Measurements from ENCODE around the gene CBLC. TPM values are rescaled to one million over a fixed set of nuclear protein-coding genes. Genes with fewer than 3 reads are reported as not detected.

Gene CBLC
- total and polyA plus RNA-seq, 9 donors, result 0.11 to 2.6 (median 1.1) TPM; not detected in 5

DNA sequence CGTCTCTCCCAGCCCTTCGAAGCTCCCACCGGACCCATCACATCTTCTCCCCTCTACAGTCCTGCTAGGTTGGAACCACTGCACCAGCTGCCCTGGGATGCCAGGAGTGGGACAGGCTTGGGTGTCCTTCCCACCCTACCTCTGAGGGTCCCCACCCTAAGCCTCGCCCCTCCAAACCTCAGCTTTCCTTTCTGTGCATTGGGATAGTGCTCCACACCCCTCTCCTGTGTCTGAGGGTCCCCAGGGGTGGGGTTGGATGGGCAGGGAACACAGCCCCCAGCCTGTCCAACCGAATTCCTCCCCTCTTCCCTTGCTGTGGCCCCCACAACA lies 31.1 kb upstream of the CBLC start:
- 63% methylated on average over 3 of the region's 5 CpGs for WGBS (ENCODE audit: insufficient coverage)
- peaks cover 8% of the 10 kb centered on the region for H3K36me3 ChIP-seq (ENCODE audit: control insufficient read depth, insufficient read depth, low read length)

GRCh38 chr19:44746946-44747738 lies 30.5 kb upstream of the CBLC start:
- H3K27ac ChIP-seq (ENCODE audit: low read length), result peak overlapping the region; percentile 84
- 6% methylated on average over 12 of the region's 34 CpGs for WGBS (ENCODE audit: insufficient coverage)
- H3K36me3 ChIP-seq (ENCODE audit: control insufficient read depth, insufficient read depth, low read length), result peaks cover 11% of the 10 kb centered on the region

More for the DNA sequence above, 31.1 kb upstream of the CBLC start:
- Histone ChIP-seq H3K9me3 (replicated peaks; ENCODE audit: control insufficient read depth, low read depth, low read length) (no peaks in the 10 kb centered on the region), H3K4me3 (ENCODE audit: low read length) (no peak overlapping the region), H3K27me3 (ENCODE audit: control insufficient read depth, insufficient read depth, low read length) (no peaks in the 10 kb centered on the region), H3K4me1 (ENCODE audit: control insufficient read depth, insufficient read depth, low read length) (peaks cover 64% of the 10 kb centered on the region), H3K27ac (ENCODE audit: low read length) (peak overlapping the region; percentile 84)
- no peak for DNase-seq

GRCh38 chr19:44747739-44748425 lies 29.8 kb upstream of the CBLC start:
- WGBS (ENCODE audit: insufficient coverage), result 0% methylated on average over 11 of the region's 26 CpGs
- peak overlapping the region; percentile 32 for H3K4me3 ChIP-seq (ENCODE audit: low read length)
- peak; percentile 75 for DNase-seq

More at GRCh38 chr19:44746946-44747738, 30.5 kb upstream of the CBLC start:
- Histone ChIP-seq H3K27me3 (ENCODE audit: control insufficient read depth, insufficient read depth, low read length) (no peaks in the 10 kb centered on the region), H3K4me3 (ENCODE audit: low read length) (peak overlapping the region; percentile 32), H3K4me1 (ENCODE audit: control insufficient read depth, insufficient read depth, low read length) (peaks cover 60% of the 10 kb centered on the region), H3K9me3 (replicated peaks; ENCODE audit: control insufficient read depth, low read depth, low read length) (no peaks in the 10 kb centered on the region)
- DNase-seq, result peak; percentile 97

GRCh38 chr19:44748426-44749254 lies 29.1 kb upstream of the CBLC start, which contains the start of gene BCL3:
Gene BCL3 (plus strand): TSS chr19:44748708. CDS start chr19:44748791, 83 bp downstream.
- Histone ChIP-seq H3K27ac (ENCODE audit: low read length) (peak within 1 kb of the TSS; percentile 79), H3K4me1 (ENCODE audit: control insufficient read depth, insufficient read depth, low read length) (peaks cover 63% of the 10 kb centered on the region), H3K27me3 (ENCODE audit: control insufficient read depth, insufficient read depth, low read length) (no peaks in the 10 kb centered on the region), H3K4me3 (ENCODE audit: low read length) (peak within 1 kb of the TSS; percentile 64), H3K36me3 (ENCODE audit: control insufficient read depth, insufficient read depth, low read length) (peaks cover 16% of the 10 kb centered on the region), H3K9me3 (replicated peaks; ENCODE audit: control insufficient read depth, low read depth, low read length) (no peaks in the 10 kb centered on the region)
- no peak for DNase-seq
- under 1% methylated on average over 82 of the region's 88 CpGs for WGBS (ENCODE audit: insufficient coverage)

More at GRCh38 chr19:44747739-44748425, 29.8 kb upstream of the CBLC start:
- peaks cover 16% of the 10 kb centered on the region for H3K36me3 ChIP-seq (ENCODE audit: control insufficient read depth, insufficient read depth, low read length)
- H3K27me3 ChIP-seq (ENCODE audit: control insufficient read depth, insufficient read depth, low read length), result no peaks in the 10 kb centered on the region
- no peaks in the 10 kb centered on the region for H3K9me3 ChIP-seq (replicated peaks; ENCODE audit: control insufficient read depth, low read depth, low read length)
- H3K27ac ChIP-seq (ENCODE audit: low read length), result peak overlapping the region; percentile 79
- peaks cover 57% of the 10 kb centered on the region for H3K4me1 ChIP-seq (ENCODE audit: control insufficient read depth, insufficient read depth, low read length)

DNA sequence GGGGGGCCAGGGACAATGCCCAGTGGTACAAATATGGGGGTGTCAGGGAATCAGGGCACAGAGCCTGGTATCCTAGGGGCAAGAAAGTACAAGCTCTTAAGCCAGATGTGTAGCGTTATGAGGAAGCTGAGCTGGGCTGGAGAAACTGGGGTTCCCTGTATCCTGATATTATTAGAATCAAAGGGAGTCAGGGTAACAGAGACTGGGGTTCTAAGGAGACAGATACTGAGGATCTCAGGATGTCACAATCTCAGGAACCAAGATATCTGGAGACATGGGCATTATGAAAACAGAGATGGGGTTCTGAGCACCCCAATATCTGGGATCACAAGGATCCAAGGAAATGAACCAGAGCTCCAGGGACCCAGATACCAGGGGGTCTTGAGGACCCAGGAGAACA lies 28.4 kb upstream of the CBLC start:
- WGBS (ENCODE audit: insufficient coverage), result 56% methylated on average over 1 of the region's 1 CpG
- DNase-seq, result no peak
- Histone ChIP-seq H3K27me3 (ENCODE audit: control insufficient read depth, insufficient read depth, low read length) (no peaks in the 10 kb centered on the region), H3K4me3 (ENCODE audit: low read length) (peak overlapping the region; percentile 64), H3K36me3 (ENCODE audit: control insufficient read depth, insufficient read depth, low read length) (peaks cover 16% of the 10 kb centered on the region), H3K9me3 (replicated peaks; ENCODE audit: control insufficient read depth, low read depth, low read length) (no peaks in the 10 kb centered on the region), H3K4me1 (ENCODE audit: control insufficient read depth, insufficient read depth, low read length) (peaks cover 70% of the 10 kb centered on the region), H3K27ac (ENCODE audit: low read length) (peak overlapping the region; percentile 71)

DNA sequence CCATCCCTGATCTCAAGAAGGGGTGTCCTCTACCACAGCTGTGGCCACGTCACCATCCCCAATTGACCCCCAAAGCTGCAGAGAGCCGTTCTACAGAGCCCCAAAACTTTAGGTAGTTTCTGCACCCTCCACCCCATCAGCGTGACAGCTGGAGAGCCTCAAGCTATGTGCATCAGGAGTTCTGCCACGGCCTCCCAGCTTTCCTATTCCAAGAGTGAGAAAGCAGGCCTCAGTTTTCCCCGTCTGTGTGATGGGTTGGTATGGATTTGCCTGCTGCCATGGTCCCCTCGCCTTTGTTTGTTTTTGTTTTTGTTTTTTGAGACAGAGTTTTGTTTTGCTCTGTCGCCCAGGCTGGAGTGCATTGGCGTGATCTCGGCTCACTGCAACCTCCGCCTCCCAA lies 27.7 kb upstream of the CBLC start:
- peaks cover 18% of the 10 kb centered on the region for H3K36me3 ChIP-seq (ENCODE audit: control insufficient read depth, insufficient read depth, low read length)
- H3K9me3 ChIP-seq (replicated peaks; ENCODE audit: control insufficient read depth, low read depth, low read length), result no peaks in the 10 kb centered on the region
- H3K27ac ChIP-seq (ENCODE audit: low read length), result no peak overlapping the region
- H3K4me1 ChIP-seq (ENCODE audit: control insufficient read depth, insufficient read depth, low read length), result peaks cover 70% of the 10 kb centered on the region
- 100% methylated on average over 5 of the region's 10 CpGs for WGBS (ENCODE audit: insufficient coverage)
- H3K4me3 ChIP-seq (ENCODE audit: low read length), result no peak overlapping the region
- H3K27me3 ChIP-seq (ENCODE audit: control insufficient read depth, insufficient read depth, low read length), result no peaks in the 10 kb centered on the region
- DNase-seq, result no peak

DNA sequence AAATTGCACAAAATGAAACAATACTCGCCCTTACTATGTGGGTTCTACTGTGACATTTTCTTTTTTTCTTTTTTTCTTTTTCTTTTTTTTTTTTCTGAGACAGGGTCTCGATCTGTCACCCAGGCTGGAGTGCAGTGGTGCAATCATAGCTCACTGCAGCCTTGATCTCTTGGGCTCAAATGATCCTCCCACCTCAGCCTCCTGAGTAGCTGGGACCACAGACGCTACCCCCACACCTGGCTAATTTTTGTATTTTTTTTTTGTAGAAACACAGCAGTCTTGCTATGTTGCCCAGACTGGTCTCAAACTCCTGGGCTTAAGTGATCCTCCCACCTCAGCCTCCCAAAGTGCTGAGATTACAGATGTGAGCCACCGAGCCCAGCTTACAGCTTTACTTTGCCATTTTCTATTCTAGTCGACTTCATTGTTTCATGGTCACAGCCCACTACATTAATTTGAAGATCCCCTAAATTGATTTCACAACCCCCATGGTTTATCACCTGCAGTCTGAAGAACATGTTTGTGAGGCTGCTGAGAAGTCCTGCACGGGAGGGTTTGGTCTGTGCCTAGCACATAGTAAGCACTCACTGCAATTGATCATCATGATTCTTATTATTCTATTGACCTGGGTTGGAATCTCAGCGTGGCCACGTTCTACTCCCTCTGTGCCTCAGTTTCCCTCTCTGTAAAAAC lies 25.4 kb upstream of the CBLC start:
- no peak for DNase-seq
- Histone ChIP-seq H3K27ac (ENCODE audit: low read length) (peak overlapping the region; percentile 94), H3K4me3 (ENCODE audit: low read length) (no peak overlapping the region), H3K36me3 (ENCODE audit: control insufficient read depth, insufficient read depth, low read length) (peaks cover 30% of the 10 kb centered on the region), H3K4me1 (ENCODE audit: control insufficient read depth, insufficient read depth, low read length) (peaks cover 78% of the 10 kb centered on the region), H3K27me3 (ENCODE audit: control insufficient read depth, insufficient read depth, low read length) (no peaks in the 10 kb centered on the region), H3K9me3 (replicated peaks; ENCODE audit: control insufficient read depth, low read depth, low read length) (no peaks in the 10 kb centered on the region)
- WGBS (ENCODE audit: insufficient coverage), result 85% methylated on average over 3 of the region's 8 CpGs

DNA sequence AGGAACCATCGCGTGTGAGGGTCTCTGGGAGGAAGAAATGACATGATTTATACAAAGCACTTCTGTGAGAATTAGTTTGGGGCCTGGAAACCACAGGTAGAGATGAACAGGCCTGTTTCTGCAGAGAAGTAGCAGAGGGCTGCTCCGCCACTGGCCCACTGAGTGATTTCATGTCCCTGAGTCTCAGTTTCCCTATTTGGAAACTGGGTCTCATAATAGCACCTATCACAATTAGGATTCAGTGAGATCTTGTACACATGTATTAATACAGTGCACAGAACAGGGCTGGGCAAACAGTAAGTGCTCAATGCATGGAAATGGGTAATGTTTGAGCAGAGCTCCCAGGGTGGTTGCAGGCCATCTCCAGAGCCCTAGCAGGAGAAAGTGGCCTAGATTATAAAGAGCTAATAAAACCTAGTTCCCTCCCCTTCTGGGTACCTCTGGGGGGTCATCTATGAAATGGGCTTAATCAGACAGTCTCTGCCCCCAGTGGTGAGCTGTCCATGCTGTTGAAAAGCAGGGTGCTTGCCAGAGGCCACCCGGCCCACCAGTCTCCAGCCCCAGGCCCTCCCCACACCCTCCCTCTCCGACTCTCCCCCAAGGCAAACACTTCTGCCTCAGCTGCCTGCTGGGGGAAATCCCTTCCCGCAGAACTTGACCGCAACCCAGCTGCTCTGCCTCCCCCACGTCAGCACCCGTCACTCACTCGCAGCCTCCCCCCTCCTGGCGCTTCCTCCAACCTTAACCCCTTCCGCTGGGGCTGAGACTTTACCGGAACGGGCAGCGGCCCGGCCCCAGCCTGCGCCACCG lies 24.7 kb upstream of the CBLC start:
- Histone ChIP-seq H3K4me1 (ENCODE audit: control insufficient read depth, insufficient read depth, low read length) (peaks cover 77% of the 10 kb centered on the region), H3K9me3 (replicated peaks; ENCODE audit: control insufficient read depth, low read depth, low read length) (no peaks in the 10 kb centered on the region), H3K27me3 (ENCODE audit: control insufficient read depth, insufficient read depth, low read length) (no peaks in the 10 kb centered on the region), H3K27ac (ENCODE audit: low read length) (peak overlapping the region; percentile 94), H3K4me3 (ENCODE audit: low read length) (peak overlapping the region; percentile 36), H3K36me3 (ENCODE audit: control insufficient read depth, insufficient read depth, low read length) (peaks cover 36% of the 10 kb centered on the region)
- peak; percentile 94 for DNase-seq
- WGBS (ENCODE audit: insufficient coverage), result 36% methylated on average over 3 of the region's 18 CpGs

DNA sequence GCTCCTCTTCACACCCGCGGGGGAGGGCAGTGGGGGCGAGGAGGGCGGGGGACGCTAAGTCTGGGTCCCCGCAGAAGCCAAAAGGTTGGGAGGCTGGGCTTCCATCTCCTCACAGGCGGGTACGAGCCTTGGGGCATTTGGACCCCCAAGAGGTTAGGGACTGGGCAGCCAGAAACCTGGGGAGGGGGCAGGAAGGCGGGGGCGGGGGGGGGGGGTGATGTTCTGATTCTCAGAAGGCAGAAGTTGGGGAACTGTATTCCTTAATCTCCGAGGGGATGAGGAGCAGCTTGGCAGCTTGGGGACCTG lies 24.1 kb upstream of the CBLC start:
- WGBS (ENCODE audit: insufficient coverage), result 0% methylated on average over 1 of the region's 11 CpGs
- peak overlapping the region; percentile 36 for H3K4me3 ChIP-seq (ENCODE audit: low read length)
- H3K4me1 ChIP-seq (ENCODE audit: control insufficient read depth, insufficient read depth, low read length), result peaks cover 80% of the 10 kb centered on the region
- H3K27me3 ChIP-seq (ENCODE audit: control insufficient read depth, insufficient read depth, low read length), result no peaks in the 10 kb centered on the region
- DNase-seq, result no peak
- peaks cover 36% of the 10 kb centered on the region for H3K36me3 ChIP-seq (ENCODE audit: control insufficient read depth, insufficient read depth, low read length)
- peak overlapping the region; percentile 94 for H3K27ac ChIP-seq (ENCODE audit: low read length)
- no peaks in the 10 kb centered on the region for H3K9me3 ChIP-seq (replicated peaks; ENCODE audit: control insufficient read depth, low read depth, low read length)
